CD8-positive, alpha-beta memory T cell (primary cell): ENCODE results near the gene CTXN1. TPM values are rescaled to one million over a fixed set of nuclear protein-coding genes. Genes with fewer than 3 reads are reported as not detected.
"Not testable (repeated sequence)": the region's sequence is repeated elsewhere in the genome, so short reads cannot be mapped to it uniquely, and the experiment has no call there.

Experiments
- CTCF ChIA-PET: fragments of 350-600 bp; sonication (Branson Sonifier 250); formaldehyde crosslinking; loops from one replicate; lab custom pipeline; 2021; ENCODE audit warnings: antibody characterized with exemption; lab: Charles Lee
- POLR2A ChIA-PET: fragments of 350-600 bp; sonication (Branson Sonifier 250); formaldehyde crosslinking; loops from one replicate; lab custom pipeline; 2021; ENCODE audit warnings: antibody characterized with exemption; lab: Charles Lee
- DNase-seq, 5 donors: peaks; one replicate each; pipeline versions ENCODE4 v3.0.0 to v3.0.0-alpha.2; 2020 to 2022; ENCODE audit warnings: mixed read lengths in 1 of 5
- H3K27ac ChIP-seq: one replicate; pipeline ENCODE4 v1.7.0; 2013; ENCODE audit warnings: low read depth, mild to moderate bottlenecking, low read length, moderate library complexity
- H3K27me3 ChIP-seq: 2 replicates; pipeline ENCODE4 v1.7.0; 2013; ENCODE audit warnings: low read length, mild to moderate bottlenecking; ENCODE audit not compliant: insufficient read depth, poor library complexity, severe bottlenecking
- H3K36me3 ChIP-seq: 2 replicates; pipeline ENCODE4 v1.7.0; 2013; ENCODE audit warnings: mild to moderate bottlenecking, low read length, moderate library complexity; ENCODE audit not compliant: insufficient read depth
- H3K4me1 ChIP-seq: 2 replicates; pipeline ENCODE4 v1.7.0; 2013; ENCODE audit warnings: mild to moderate bottlenecking, low read length, moderate library complexity; ENCODE audit not compliant: insufficient read depth
- H3K4me3 ChIP-seq: 2 replicates; pipeline ENCODE4 v1.7.0; 2013; ENCODE audit warnings: mild to moderate bottlenecking, low read length
- H3K9me3 ChIP-seq: 2 replicates; pipeline ENCODE4 v1.7.0; 2013; ENCODE audit warnings: mild to moderate bottlenecking, low read length
- H3K27ac Mint-ChIP-seq, 8 donors: one replicate each; pipeline ENCODE4 v1.8.0; 2020 to 2021; ENCODE audit warnings: mixed read lengths in 8 of 8, mild to moderate bottlenecking in 6 of 8, inconsistent platforms in 3 of 8, moderate library complexity in 3 of 8
- H3K27me3 Mint-ChIP-seq, 2 donors: one replicate each; pipeline ENCODE4 v1.8.0; 2020 to 2021; ENCODE audit warnings: mixed read lengths in 2 of 2, mild to moderate bottlenecking in 1 of 2, moderate library complexity in 1 of 2
- H3K36me3 Mint-ChIP-seq, 3 donors: one replicate each; pipeline ENCODE4 v1.8.0; 2020 to 2021; ENCODE audit warnings: mixed read lengths in 3 of 3, inconsistent platforms in 1 of 3, mild to moderate bottlenecking in 1 of 3
- H3K4me1 Mint-ChIP-seq, 3 donors: one replicate each; pipeline ENCODE4 v1.8.0; 2020 to 2021; ENCODE audit warnings: mixed read lengths in 3 of 3, inconsistent platforms in 1 of 3, mild to moderate bottlenecking in 1 of 3
- H3K4me3 Mint-ChIP-seq, 7 donors: one replicate each; pipeline ENCODE4 v1.8.0; 2020 to 2021; ENCODE audit warnings: mixed read lengths in 7 of 7, mild to moderate bottlenecking in 6 of 7, moderate library complexity in 4 of 7, inconsistent platforms in 2 of 7
- H3K9me3 Mint-ChIP-seq, 5 donors: one replicate each; pipeline ENCODE4 v1.8.0; 2020 to 2022; ENCODE audit warnings: mixed read lengths in 5 of 5, mild to moderate bottlenecking in 3 of 5, moderate library complexity in 2 of 5, inconsistent platforms in 1 of 5
- polyA plus RNA-seq: library from polyadenylated mRNA; unstranded; fragments of 300-500 nt; fragmentation: Illumina TruSeq; gene quantifications from one replicate; pipeline ENCODE4 v1.2.3, GENCODE V29; 2021
- total RNA-seq, 2 experiments: library from RNA; stranded (reverse); gene quantifications; one replicate each; pipeline ENCODE4 v1.2.3, GENCODE V29; 2021

Gene CTXN1
- total and polyA plus RNA-seq, 3 experiments from 2014 or later = 0.42 to 0.72 TPM; not detected in 1

GRCh38 chr19:7899751-7900378, 26.1 kb downstream of the CTXN1 start:
- peaks cover 13% of the 10 kb centered on the region for H3K4me1 ChIP-seq
- H3K9me3 ChIP-seq = no peaks in the 10 kb centered on the region
- H3K27ac ChIP-seq = no peak overlapping the region
- H3K4me3 Mint-ChIP-seq = no peak overlapping the region
- DNase-seq = no peak
- H3K4me3 ChIP-seq = no peak overlapping the region
- CTCF ChIA-PET = interaction anchor here (1.2 to 3.4 kb wide), 3 partner anchors 18 to 44 kb away, joined by 3 to 17 read pairs (median 4); no protein-coding TSS in a partner anchor
- no peaks in the 10 kb centered on the region for H3K27me3 ChIP-seq
- peaks cover 15 to 19% (median 18%) of the 10 kb centered on the region in 3 donors for H3K4me1 Mint-ChIP-seq
- H3K36me3 Mint-ChIP-seq = peaks cover 0 to 10% (median 0%) of the 10 kb centered on the region in 3 donors
- peaks cover 11 to 20% of the 10 kb centered on the region in 2 donors for H3K27me3 Mint-ChIP-seq
- peaks cover 0 to 3% (median 2%) of the 10 kb centered on the region in 5 donors for H3K9me3 Mint-ChIP-seq
- POLR2A ChIA-PET = interaction anchor here (0.5 kb wide), 1 partner anchor 829 kb away, joined by 3 read pairs; no protein-coding TSS in a partner anchor
- peak overlapping the region in 1 of 8 donors; percentile 23 for H3K27ac Mint-ChIP-seq
- no peaks in the 10 kb centered on the region for H3K36me3 ChIP-seq

DNA sequence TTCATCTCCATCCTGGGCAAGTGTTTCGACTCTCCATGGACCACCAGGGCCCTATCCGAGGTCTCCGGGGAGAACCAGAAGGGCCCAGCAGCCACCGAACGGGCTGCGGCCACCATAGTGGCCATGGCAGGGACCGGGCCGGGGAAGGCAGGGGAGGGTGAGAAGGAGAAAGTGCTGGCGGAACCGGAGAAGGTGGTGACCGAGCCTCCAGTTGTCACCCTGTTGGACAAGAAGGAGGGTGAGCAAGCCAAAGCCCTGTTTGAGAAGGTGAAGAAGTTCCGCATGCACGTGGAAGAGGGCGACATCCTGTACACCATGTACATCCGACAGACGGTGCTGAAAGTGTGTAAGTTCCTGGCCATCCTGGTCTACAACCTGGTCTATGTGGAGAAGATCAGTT, 27.0 kb downstream of the CTXN1 start:
- Mint-ChIP-seq H3K27me3 (peaks cover 18 to 20% of the 10 kb centered on the region in 2 donors), H3K9me3 (peaks cover 0 to 3% (median 2%) of the 10 kb centered on the region in 5 donors), H3K4me1 (peaks cover 8 to 12% (median 11%) of the 10 kb centered on the region in 3 donors), H3K27ac (peak overlapping the region in 1 of 8 donors; percentile 23), H3K36me3 (peaks cover 0 to 4% (median 0%) of the 10 kb centered on the region in 3 donors), H3K4me3 (no peak overlapping the region)
- Histone ChIP-seq H3K36me3 (no peaks in the 10 kb centered on the region), H3K27ac (no peak overlapping the region), H3K4me1 (peaks cover 7% of the 10 kb centered on the region), H3K9me3 (no peaks in the 10 kb centered on the region), H3K27me3 (peaks cover 3% of the 10 kb centered on the region), H3K4me3 (no peak overlapping the region)
- no peak for DNase-seq
- ChIA-PET POLR2A (no interaction called here), CTCF (no interaction called here)

GRCh38 chr19:7897292-7897691, 28.6 kb downstream of the CTXN1 start:
- POLR2A ChIA-PET = no interaction called here

DNA sequence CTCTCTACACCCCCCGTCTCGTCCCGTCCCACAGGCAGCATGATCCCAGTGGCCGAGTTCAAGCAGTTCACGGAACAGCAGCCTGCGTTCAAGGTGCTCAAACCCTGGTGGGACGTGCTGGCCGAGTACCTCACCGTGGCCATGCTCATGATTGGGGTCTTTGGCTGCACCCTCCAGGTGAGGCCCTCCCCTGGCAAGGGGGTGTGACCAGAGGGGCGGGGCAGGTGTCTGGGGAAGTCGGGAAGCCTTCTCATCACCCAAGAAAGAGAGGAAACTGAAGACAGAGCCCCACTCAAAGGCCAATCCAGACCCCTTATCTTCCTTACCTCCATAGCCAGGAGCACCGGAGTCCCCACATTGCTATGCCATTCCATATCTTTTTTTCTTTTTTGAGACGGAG, 30.4 kb downstream of the CTXN1 start:
- Histone ChIP-seq H3K27me3 (peaks cover 3% of the 10 kb centered on the region), H3K4me3 (no peak overlapping the region), H3K36me3 (no peaks in the 10 kb centered on the region), H3K9me3 (no peaks in the 10 kb centered on the region), H3K4me1 (no peaks in the 10 kb centered on the region), H3K27ac (no peak overlapping the region)
- Mint-ChIP-seq H3K4me3 (no peak overlapping the region), H3K9me3 (no peaks in the 10 kb centered on the region), H3K27me3 (peaks cover 14 to 28% of the 10 kb centered on the region in 2 donors), H3K27ac (no peak overlapping the region), H3K36me3 (no peaks in the 10 kb centered on the region), H3K4me1 (no peaks in the 10 kb centered on the region)
- ChIA-PET POLR2A (no interaction called here), CTCF (no interaction called here)
- no peak for DNase-seq

More at GRCh38 chr19:7897292-7897691, 28.6 kb downstream of the CTXN1 start:
- H3K9me3 Mint-ChIP-seq = no peaks in the 10 kb centered on the region
- Histone ChIP-seq H3K27ac (no peak overlapping the region), H3K36me3 (no peaks in the 10 kb centered on the region), H3K4me1 (no peaks in the 10 kb centered on the region), H3K9me3 (no peaks in the 10 kb centered on the region), H3K4me3 (no peak overlapping the region), H3K27me3 (peaks cover 3% of the 10 kb centered on the region)
- DNase-seq = no peak
- H3K4me3 Mint-ChIP-seq = no peak overlapping the region
- H3K27ac Mint-ChIP-seq = no peak overlapping the region
- peaks cover 14 to 22% of the 10 kb centered on the region in 2 donors for H3K27me3 Mint-ChIP-seq
- no peaks in the 10 kb centered on the region for H3K36me3 Mint-ChIP-seq
- no peaks in the 10 kb centered on the region for H3K4me1 Mint-ChIP-seq
- CTCF ChIA-PET = interaction anchor here (1.3 kb wide), 1 partner anchor 28 kb away, joined by 4 read pairs; no protein-coding TSS in a partner anchor

- CTCF ChIA-PET = no interaction called here
- peak overlapping the region in 1 of 8 donors; percentile 74 for H3K27ac Mint-ChIP-seq
Observed at GRCh38 chr19:7894612-7895309, 31.2 kb downstream of the CTXN1 start.

DNA sequence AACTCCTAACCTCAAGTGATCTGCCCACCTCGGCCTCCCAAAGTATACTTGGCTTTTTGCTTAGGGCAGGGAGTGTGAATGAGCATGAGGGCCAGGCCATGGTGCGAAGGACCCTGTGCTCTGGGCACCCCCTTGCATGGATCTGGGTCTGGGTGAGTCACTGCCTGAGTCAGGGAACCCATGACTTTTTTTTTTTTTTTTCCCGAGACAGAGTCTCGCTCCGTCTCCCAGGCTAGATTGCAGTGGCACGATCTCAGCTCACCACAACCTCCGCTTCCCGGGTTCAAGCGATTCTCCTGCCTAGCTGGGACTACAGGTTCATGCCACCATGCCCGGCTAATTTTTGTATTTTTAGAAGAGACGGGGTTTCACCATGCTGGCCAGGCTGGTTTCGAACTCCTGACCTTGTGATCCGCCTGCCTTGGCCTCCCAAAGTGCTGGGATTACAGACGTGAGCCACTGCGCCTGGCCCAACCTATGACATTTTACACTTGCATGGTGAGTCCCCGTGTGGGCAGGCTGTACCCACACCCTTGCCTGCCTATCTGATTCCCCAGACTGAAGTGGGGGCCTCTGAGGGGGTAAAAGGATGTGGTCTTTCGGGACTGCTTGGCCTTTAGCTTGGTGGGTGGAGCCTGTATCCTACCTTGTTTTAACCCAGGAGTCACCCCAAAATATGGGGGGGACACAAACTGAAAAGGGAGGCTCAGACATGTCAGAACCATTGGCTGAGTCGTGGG, 32.4 kb downstream of the CTXN1 start:
- peaks cover 14 to 36% of the 10 kb centered on the region in 2 donors for H3K27me3 Mint-ChIP-seq
- DNase-seq, H3K4me3 Mint-ChIP-seq, H3K4me1 Mint-ChIP-seq, H3K36me3 ChIP-seq, CTCF ChIA-PET, H3K27me3 ChIP-seq, H3K4me3 ChIP-seq, H3K27ac Mint-ChIP-seq, POLR2A ChIA-PET, H3K9me3 ChIP-seq, H3K9me3 Mint-ChIP-seq, H3K27ac ChIP-seq, H3K36me3 Mint-ChIP-seq, H3K4me1 ChIP-seq: not testable (repeated sequence)

More at GRCh38 chr19:7894612-7895309, 31.2 kb downstream of the CTXN1 start:
- H3K27ac ChIP-seq = no peak overlapping the region
- H3K4me3 ChIP-seq = no peak overlapping the region
- no peaks in the 10 kb centered on the region for H3K4me1 ChIP-seq
- H3K9me3 ChIP-seq = no peaks in the 10 kb centered on the region
- Mint-ChIP-seq H3K36me3 (no peaks in the 10 kb centered on the region), H3K9me3 (no peaks in the 10 kb centered on the region), H3K4me1 (no peaks in the 10 kb centered on the region), H3K4me3 (no peak overlapping the region), H3K27me3 (peaks cover 12 to 31% of the 10 kb centered on the region in 2 donors)
- POLR2A ChIA-PET = no interaction called here
- peaks cover 3% of the 10 kb centered on the region for H3K27me3 ChIP-seq
- H3K36me3 ChIP-seq = no peaks in the 10 kb centered on the region
- no peak for DNase-seq

- no peaks in the 10 kb centered on the region for H3K36me3 ChIP-seq
- no peaks in the 10 kb centered on the region for H3K9me3 ChIP-seq
- Mint-ChIP-seq H3K4me3 (no peak overlapping the region), H3K27me3 (peaks cover 15 to 22% of the 10 kb centered on the region in 2 donors), H3K4me1 (no peaks in the 10 kb centered on the region), H3K36me3 (no peaks in the 10 kb centered on the region), H3K27ac (no peak overlapping the region), H3K9me3 (peaks cover 0 to 3% (median 0%) of the 10 kb centered on the region in 5 donors)
- H3K27me3 ChIP-seq = no peaks in the 10 kb centered on the region
- no peak for DNase-seq
- no peak overlapping the region for H3K4me3 ChIP-seq
- H3K27ac ChIP-seq = no peak overlapping the region
- H3K4me1 ChIP-seq = no peaks in the 10 kb centered on the region
- CTCF ChIA-PET = interaction anchor here (2.6 kb wide), 1 partner anchor 20 kb away, joined by 10 read pairs; no protein-coding TSS in a partner anchor
- POLR2A ChIA-PET = interaction anchor here (0.7 kb wide), 1 partner anchor 540 kb away, joined by 8 read pairs; the partner anchor contains the start of gene ARHGEF18
Observed at GRCh38 chr19:7888826-7889217, 37.1 kb downstream of the CTXN1 start.
